Cardiac muscle cell (in vitro differentiated cells and primary cell): ENCODE results near the gene DBF4B. TPM values are rescaled to one million over a fixed set of nuclear protein-coding genes. Genes with fewer than 3 reads are reported as not detected.
A peak's percentile ranks its signal among the peaks of the same experiment; 100 is the strongest.
"Not testable (repeated sequence)": the region's sequence is repeated elsewhere in the genome, so short reads cannot be mapped to it uniquely, and the experiment has no call there.

ENCODE experiments used
- DNase-seq, 2 donors: peaks; one replicate each; pipeline versions ENCODE4 v3.0.0 to v3.0.0-alpha.2; 2010 to 2017; ENCODE audit warnings: low read depth in 1 of 2, low spot score in 1 of 2
- H3K27ac ChIP-seq: fragments of 200-600 bp; sonication (generic); 2 replicates; pipeline ENCODE4 v1.5.1; 2016
- H3K27me3 ChIP-seq: fragments of 200-600 bp; sonication (generic); 2 replicates; pipeline ENCODE4 v1.6.0; 2016; ENCODE audit warnings: control low read depth
- H3K36me3 ChIP-seq: fragments of 200-600 bp; sonication (generic); 2 replicates; pipeline ENCODE4 v1.5.1; 2016; ENCODE audit warnings: control low read depth
- H3K4me1 ChIP-seq: fragments of 200-600 bp; sonication (generic); 2 replicates; pipeline ENCODE4 v1.8.1; 2017; ENCODE audit warnings: low read depth, mild to moderate bottlenecking, mixed run types
- H3K4me3 ChIP-seq: fragments of 200-600 bp; sonication (generic); 2 replicates; pipeline ENCODE4 v1.5.1; 2016; ENCODE audit warnings: mild to moderate bottlenecking
- H3K9me3 ChIP-seq: fragments of 200-600 bp; sonication (generic); 2 replicates; pipeline ENCODE4 v1.5.1; 2017; ENCODE audit warnings: low read depth, mild to moderate bottlenecking, control low read depth
- CTCF ChIP-seq: IDR thresholded peaks from 2 replicates; pipeline ENCODE4 v1.5.1; 2012; ENCODE audit warnings: low read depth, mild to moderate bottlenecking, low read length
- polyA plus RNA-seq: library from polyadenylated mRNA; unstranded; fragments of >200 nt; fragmentation: Nextera tagmentation; extraction: Ambion mirVana; gene quantifications from 2 replicates; pipeline ENCODE4 v1.2.1, GENCODE V29; 2016
- total RNA-seq: library from RNA; depleted of rRNA; stranded (reverse); fragments of >200 nt; gene quantifications from 2 replicates; pipeline ENCODE4 v1.2.3, GENCODE V29; 2016

DBF4B gene
- total and polyA plus RNA-seq, 2 experiments from 2014 or later: 15.3 to 26.8 TPM

- Histone ChIP-seq H3K27ac (peak overlapping the region; percentile 49), H3K27me3 (no peaks in the 10 kb centered on the region), H3K36me3 (no peaks in the 10 kb centered on the region), H3K9me3 (no peaks in the 10 kb centered on the region), H3K4me3 (no peak overlapping the region), H3K4me1 (peaks cover 8% of the 10 kb centered on the region)
- peak in 1 of 2 donors; percentile 59 for DNase-seq
- TF ChIP-seq CTCF: no peak
Observed at GRCh38 chr17:44736551-44737240, 28.2 kb downstream of the DBF4B start.

DNA sequence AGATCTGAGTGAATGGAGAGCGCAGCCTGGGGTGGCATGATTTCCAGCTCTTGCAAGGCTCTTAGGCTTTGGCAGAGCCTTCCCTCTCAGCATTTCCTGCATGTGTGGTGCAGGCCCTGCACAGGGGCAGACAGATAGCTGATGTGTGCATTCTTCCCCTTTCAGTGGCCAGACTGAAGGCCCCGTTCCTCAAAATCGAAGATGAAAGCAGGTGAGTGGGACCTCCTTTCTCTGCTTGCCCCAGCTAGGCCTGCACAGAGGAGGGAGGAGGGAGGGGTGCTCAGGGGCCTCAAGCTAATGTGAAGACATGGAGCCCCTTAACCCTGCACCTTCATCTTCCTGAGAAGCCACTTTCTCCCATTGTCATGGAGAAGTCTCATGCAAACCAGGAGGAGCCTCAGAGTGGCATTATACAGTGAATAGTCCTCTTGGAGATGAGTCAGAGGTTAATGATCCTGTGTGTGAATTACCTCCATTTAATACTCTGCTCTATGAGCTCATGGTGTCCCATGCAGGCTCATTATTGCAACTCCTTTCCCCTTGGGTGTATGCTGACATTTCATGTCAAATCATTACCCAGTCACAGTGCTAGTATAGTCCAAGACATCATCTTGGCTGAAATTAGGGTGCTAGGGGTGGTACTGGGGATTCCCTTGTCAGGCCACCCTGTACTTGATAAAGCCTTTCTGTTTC lies 29.9 kb downstream of the DBF4B start:
- no peak for TF ChIP-seq CTCF
- Histone ChIP-seq H3K36me3 (no peaks in the 10 kb centered on the region), H3K9me3 (no peaks in the 10 kb centered on the region), H3K4me1 (peaks cover 8% of the 10 kb centered on the region), H3K4me3 (no peak overlapping the region), H3K27ac (no peak overlapping the region), H3K27me3 (no peaks in the 10 kb centered on the region)
- DNase-seq: no peak

DNA sequence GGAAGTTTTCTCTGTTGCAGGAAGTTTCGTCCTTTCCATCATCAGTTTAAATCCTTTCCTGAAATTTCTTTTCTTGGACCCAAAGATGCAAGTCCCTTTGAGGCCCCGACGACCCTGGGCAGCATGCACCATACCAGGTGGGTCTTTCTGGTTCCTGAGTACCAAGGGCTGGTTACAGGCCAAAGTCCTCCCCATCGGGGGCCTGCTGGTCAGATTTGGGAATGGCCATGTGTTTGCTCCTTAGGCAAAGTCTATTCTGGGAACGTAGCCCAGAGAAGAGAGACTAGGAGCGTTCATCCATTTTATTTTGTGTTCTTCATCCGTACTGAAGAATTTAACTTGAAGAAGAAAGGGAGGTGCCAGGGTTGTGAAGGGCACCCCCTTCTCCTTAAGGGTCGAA lies 32.9 kb downstream of the DBF4B start:
- Histone ChIP-seq H3K4me3 (no peak overlapping the region), H3K4me1 (peaks cover 8% of the 10 kb centered on the region), H3K27me3 (no peaks in the 10 kb centered on the region), H3K36me3 (no peaks in the 10 kb centered on the region), H3K9me3 (no peaks in the 10 kb centered on the region), H3K27ac (no peak overlapping the region)
- no peak for DNase-seq
- no peak for TF ChIP-seq CTCF

- Histone ChIP-seq H3K4me1 (peaks cover 10% of the 10 kb centered on the region), H3K4me3 (no peak overlapping the region), H3K36me3 (no peaks in the 10 kb centered on the region), H3K9me3 (no peaks in the 10 kb centered on the region), H3K27me3 (no peaks in the 10 kb centered on the region), H3K27ac (no peak overlapping the region)
- no peak for TF ChIP-seq CTCF
- no peak for DNase-seq
Observed at GRCh38 chr17:44745301-44745700, 36.8 kb downstream of the DBF4B start.

GRCh38 chr17:44745738-44746137 lies 37.3 kb downstream of the DBF4B start:
- not testable (repeated sequence) for H3K27me3 ChIP-seq

GRCh38 chr17:44747566-44747965 lies 39.1 kb downstream of the DBF4B start:
- H3K36me3 ChIP-seq: no peaks in the 10 kb centered on the region
- no peaks in the 10 kb centered on the region for H3K27me3 ChIP-seq
- no peak overlapping the region for H3K27ac ChIP-seq
- peaks cover 10% of the 10 kb centered on the region for H3K4me1 ChIP-seq
- no peak for TF ChIP-seq CTCF
- no peak overlapping the region for H3K4me3 ChIP-seq
- DNase-seq: no peak
- no peaks in the 10 kb centered on the region for H3K9me3 ChIP-seq

More at GRCh38 chr17:44745738-44746137, 37.3 kb downstream of the DBF4B start:
- H3K4me1 ChIP-seq: peaks cover 10% of the 10 kb centered on the region
- not testable (repeated sequence) for DNase-seq, H3K36me3 ChIP-seq, H3K27ac ChIP-seq, H3K4me3 ChIP-seq, H3K9me3 ChIP-seq
